Hepatocyte (in vitro differentiated cells): Measurements from ENCODE around the gene FRRS1. TPM values are rescaled to one million over a fixed set of nuclear protein-coding genes. Genes with fewer than 3 reads are reported as not detected.

ENCODE experiments used
- DNase-seq: peaks from one replicate; pipeline ENCODE4 v3.0.0-alpha.2; 2016; ENCODE audit warnings: low spot score
- H2AFZ ChIP-seq: fragments of 200-600 bp; sonication (generic); 2 replicates; pipeline ENCODE4 v1.6.0; 2016; ENCODE audit warnings: antibody characterized with exemption, mild to moderate bottlenecking
- H3K27ac ChIP-seq: fragments of 200-600 bp; sonication (generic); 2 replicates; pipeline ENCODE4 v1.5.1; 2016; ENCODE audit warnings: mild to moderate bottlenecking
- H3K27me3 ChIP-seq: fragments of 200-600 bp; sonication (generic); 2 replicates; pipeline ENCODE4 v1.6.1; 2016
- H3K36me3 ChIP-seq: fragments of 200-600 bp; sonication (generic); replicated peaks from 2 replicates; pipeline ENCODE4 v1.5.1; 2016; ENCODE audit warnings: low read depth; ENCODE audit not compliant: insufficient read depth
- H3K4me1 ChIP-seq: fragments of 200-600 bp; sonication (generic); 2 replicates; pipeline ENCODE4 v1.5.1; 2016; ENCODE audit warnings: mild to moderate bottlenecking, moderate library complexity; ENCODE audit not compliant: insufficient read depth
- H3K4me2 ChIP-seq: fragments of 200-600 bp; sonication (generic); 2 replicates; pipeline ENCODE4 v1.6.0; 2016
- H3K4me3 ChIP-seq: fragments of 200-600 bp; sonication (generic); 2 replicates; pipeline ENCODE4 v1.5.1; 2016; ENCODE audit warnings: mild to moderate bottlenecking
- H3K79me2 ChIP-seq: fragments of 200-600 bp; sonication (generic); 2 replicates; pipeline ENCODE4 v1.6.0; 2017; ENCODE audit warnings: mild to moderate bottlenecking
- H3K9me2 ChIP-seq: fragments of 200-600 bp; sonication (generic); replicated peaks from 2 replicates; pipeline ENCODE4 v1.6.0; 2017; ENCODE audit warnings: mild to moderate bottlenecking; ENCODE audit not compliant: insufficient read depth
- H3K9me3 ChIP-seq: fragments of 200-600 bp; sonication (generic); 2 replicates; pipeline ENCODE4 v1.5.1; 2016; ENCODE audit warnings: low read depth, mild to moderate bottlenecking
- H4K20me1 ChIP-seq: fragments of 200-600 bp; sonication (generic); 2 replicates; pipeline ENCODE4 v1.6.0; 2016; ENCODE audit warnings: mild to moderate bottlenecking; ENCODE audit not compliant: insufficient read depth, poor library complexity, severe bottlenecking
- CTCF ChIP-seq: fragments of 200-600 bp; sonication (generic); IDR thresholded peaks from 2 replicates; pipeline ENCODE4 v1.5.1; 2016; ENCODE audit warnings: antibody characterized with exemption, mild to moderate bottlenecking; ENCODE audit not compliant: poor library complexity
- EZH2 ChIP-seq: fragments of 200-600 bp; sonication (generic); IDR thresholded peaks from 2 replicates; pipeline ENCODE4 v1.6.1; 2016; ENCODE audit warnings: antibody characterized with exemption, mild to moderate bottlenecking, borderline replicate concordance
- EZH2phosphoT487 ChIP-seq: fragments of 200-600 bp; sonication (generic); IDR thresholded peaks from one replicate; pipeline ENCODE4 v1.6.1; 2018; ENCODE audit warnings: antibody characterized with exemption, mild to moderate bottlenecking, low read depth, moderate library complexity; ENCODE audit not compliant: unreplicated experiment, severe bottlenecking
- WGBS: methylation state at CpG from one replicate; pipeline ENCODE4 v1.1.6; 2016; ENCODE audit warnings: low lambda C conversion rate; ENCODE audit errors: missing lambda C conversion rate; 5-methylcytosine and 5-hydroxymethylcytosine counted together
- polyA plus RNA-seq: library from polyadenylated mRNA; unstranded; fragments of >200 nt; fragmentation: Nextera tagmentation; extraction: Ambion mirVana; gene quantifications from 2 replicates; pipeline ENCODE4 v1.2.1, GENCODE V29; 2016
- total RNA-seq: library from RNA; depleted of rRNA; stranded (reverse); fragments of >200 nt; gene quantifications from 2 replicates; pipeline ENCODE4 v1.2.3, GENCODE V29; 2014

Gene FRRS1
- total and polyA plus RNA-seq, 2 experiments from 2014 or later, result 1.5 to 26.8 TPM

- Histone ChIP-seq H2AFZ (no peak overlapping the region), H4K20me1 (no peaks in the 10 kb centered on the region), H3K79me2 (no peaks in the 10 kb centered on the region), H3K27me3 (no peaks in the 10 kb centered on the region), H3K9me3 (no peaks in the 10 kb centered on the region), H3K27ac (no peak overlapping the region), H3K4me3 (no peak overlapping the region), H3K4me1 (peaks cover 4% of the 10 kb centered on the region), H3K9me2 (no peaks in the 10 kb centered on the region), H3K4me2 (no peak overlapping the region), H3K36me3 (no peaks in the 10 kb centered on the region)
- 89% methylated on average over 2 of the region's 2 CpGs for WGBS
- DNase-seq, result no peak
- TF ChIP-seq EZH2phosphoT487 (no peak), EZH2 (no peak), CTCF (no peak)
These were observed 96.6 kb downstream of the FRRS1 start for GRCh38 chr1:99669821-99670220.

- no peaks in the 10 kb centered on the region for H3K79me2 ChIP-seq
- no peaks in the 10 kb centered on the region for H4K20me1 ChIP-seq
- no peaks in the 10 kb centered on the region for H3K36me3 ChIP-seq
- H3K27me3 ChIP-seq, result no peaks in the 10 kb centered on the region
- no peak overlapping the region for H3K27ac ChIP-seq
- 43% methylated on average over 4 of the region's 4 CpGs for WGBS
- no peak for DNase-seq
- no peaks in the 10 kb centered on the region for H3K9me2 ChIP-seq
- no peak overlapping the region for H2AFZ ChIP-seq
- no peaks in the 10 kb centered on the region for H3K9me3 ChIP-seq
- H3K4me3 ChIP-seq, result no peak overlapping the region
- H3K4me2 ChIP-seq, result no peak overlapping the region
- TF ChIP-seq CTCF (no peak), EZH2 (no peak), EZH2phosphoT487 (no peak)
- H3K4me1 ChIP-seq, result peaks cover 4% of the 10 kb centered on the region
These were observed 97.1 kb downstream of the FRRS1 start for GRCh38 chr1:99669376-99669775.

GRCh38 chr1:99665212-99665611 is 101.2 kb downstream of the FRRS1 start:
- DNase-seq, result no peak
- H2AFZ ChIP-seq, result no peak overlapping the region
- H3K27me3 ChIP-seq, result no peaks in the 10 kb centered on the region
- H4K20me1 ChIP-seq, result no peaks in the 10 kb centered on the region
- WGBS, result 74% methylated on average over 1 of the region's 1 CpG
- H3K36me3 ChIP-seq, result no peaks in the 10 kb centered on the region
- H3K4me2 ChIP-seq, result no peak overlapping the region
- H3K4me1 ChIP-seq, result no peaks in the 10 kb centered on the region
- no peaks in the 10 kb centered on the region for H3K9me2 ChIP-seq
- H3K79me2 ChIP-seq, result no peaks in the 10 kb centered on the region
- no peaks in the 10 kb centered on the region for H3K9me3 ChIP-seq
- no peak overlapping the region for H3K27ac ChIP-seq
- no peak overlapping the region for H3K4me3 ChIP-seq
- no peak for TF ChIP-seq CTCF
- TF ChIP-seq EZH2, result no peak
- TF ChIP-seq EZH2phosphoT487, result no peak

GRCh38 chr1:99663501-99663900 is 102.9 kb downstream of the FRRS1 start:
- no peaks in the 10 kb centered on the region for H3K9me3 ChIP-seq
- no peaks in the 10 kb centered on the region for H3K36me3 ChIP-seq
- no peaks in the 10 kb centered on the region for H3K79me2 ChIP-seq
- no peak overlapping the region for H3K27ac ChIP-seq
- H3K4me2 ChIP-seq, result no peak overlapping the region
- H4K20me1 ChIP-seq, result no peaks in the 10 kb centered on the region
- no peak overlapping the region for H2AFZ ChIP-seq
- TF ChIP-seq CTCF, result no peak
- TF ChIP-seq EZH2phosphoT487, result no peak
- no peak for TF ChIP-seq EZH2
- no peaks in the 10 kb centered on the region for H3K4me1 ChIP-seq
- no peaks in the 10 kb centered on the region for H3K27me3 ChIP-seq
- H3K4me3 ChIP-seq, result no peak overlapping the region
- DNase-seq, result no peak
- WGBS, result 87% methylated on average over 2 of the region's 2 CpGs
- no peaks in the 10 kb centered on the region for H3K9me2 ChIP-seq
